Adrenal gland (tissue), 12 donors: ENCODE results near the gene UBL7. TPM values are rescaled to one million over a fixed set of nuclear protein-coding genes. Genes with fewer than 3 reads are reported as not detected.

ENCODE experiments used
- DNase-seq, 7 donors: peaks; one replicate each; pipeline ENCODE4 v3.0.0-alpha.2; 2019 to 2020
- H3K27ac ChIP-seq, 5 donors: fragments of 200-600 bp; sonication (generic) in 4 of 5; 1 replicate in 3 of 5; 2 replicates in 2 of 5; pipeline versions ENCODE4 v1.5.1 to v1.8.0; 2016 to 2020; ENCODE audit warnings: mild to moderate bottlenecking in 1 of 5
- H3K27me3 ChIP-seq: fragments of 200-600 bp; 2 replicates; pipeline ENCODE4 v1.8.0; 2021
- H3K36me3 ChIP-seq, 2 donors: fragments of 200-600 bp; replicated peaks in 1 of 2; 1 replicate in 1 of 2; 2 replicates in 1 of 2; pipeline versions ENCODE4 v1.5.1 to v1.8.0; 2018 to 2022
- H3K4me1 ChIP-seq, 2 donors: fragments of 200-600 bp; replicated peaks in 1 of 2; 1 replicate in 1 of 2; 2 replicates in 1 of 2; pipeline versions ENCODE4 v1.5.1 to v1.8.0; 2018 to 2021
- H3K4me3 ChIP-seq, 4 donors: fragments of 200-600 bp; sonication (generic) in 3 of 4; one replicate each; pipeline ENCODE4 v1.5.1; 2016 to 2018
- H3K9me3 ChIP-seq, 3 donors: fragments of 200-600 bp; sonication (generic) in 1 of 3; replicated peaks in 1 of 3; 1 replicate in 2 of 3; 2 replicates in 1 of 3; pipeline versions ENCODE4 v1.5.1 to v1.8.0; 2016 to 2021
- CTCF ChIP-seq, 6 experiments: fragments of 450-650 bp in 4 of 6; fragments of 200-600 bp in 2 of 6; sonication (generic) in 1 of 6; IDR thresholded peaks; 1 replicate in 5 of 6; 2 replicates in 1 of 6; pipeline versions ENCODE4 v1.5.1 to v1.8.0; 2016 to 2021; ENCODE audit warnings: antibody characterized with exemption in 6 of 6, mild to moderate bottlenecking in 2 of 6, moderate library complexity in 1 of 6
- POLR2A ChIP-seq, 2 donors: fragments of 450-650 bp; IDR thresholded peaks; one replicate each; pipeline ENCODE4 v1.6.1; 2017; ENCODE audit warnings: antibody characterized with exemption in 2 of 2, mild to moderate bottlenecking in 2 of 2, moderate library complexity in 1 of 2
- WGBS, 4 donors: extraction: QIAGEN DNeasy Blood & Tissue Kit in 2 of 4; methylation state at CpG; one replicate each; pipeline versions ENCODE4 v1.1.5 to v1.1.7; 2013 to 2017; 5-methylcytosine and 5-hydroxymethylcytosine counted together
- intact Hi-C, 2 donors: fragments of 100-400 bp; cut with DNase I; formaldehyde crosslinking; loops; one replicate each; pipeline versions ENCODE4 v1.14.1 to v1.15.0; 2022 to 2023
- polyA plus RNA-seq, 3 donors: library from polyadenylated mRNA; stranded (reverse); fragments of 200-250 nt in 2 of 3; fragments of 350-450 nt in 1 of 3; fragmentation: Illumina TruSeq in 1 of 3; extraction: RNeasy Lipid Tissue Mini Kit (QIAGEN cat#74804) in 1 of 3; gene quantifications; one replicate each; pipeline ENCODE4 v1.2.3, GENCODE V29; 2013 to 2014
- total RNA-seq, 9 donors: library from RNA; depleted of rRNA in 4 of 9; stranded (reverse); fragments of >200 nt in 4 of 9; fragments of 120-200 nt in 1 of 9; fragmentation: NEBNext Ultra II Directional in 1 of 9; extraction: Animal tissue kit (Norgen Biotek cat#: 25700) in 1 of 9; gene quantifications; one replicate each; pipeline versions ENCODE4 v1.1.0 to v1.2.4, GENCODE V29; 2013 to 2023
- donor health status: healthy with polysubstance abuse.
- donor health status: Bipolar disorder and iron deficiency.
- donor health status: DM: yes; HTN: yes; CAD: no.
- donor health status: DM: no; HTN: no; CAD: no.
- donor health status: DM: no; HTN: no; CAD: no.
- donor health status: DM: yes; HTN: yes; CAD: no.

Gene UBL7
- total and polyA plus RNA-seq, 12 donors = 16.0 to 85.0 (median 50.2) TPM

GRCh38 chr15:74411686-74412085 is 49.3 kb downstream of the UBL7 start:
- TF ChIP-seq POLR2A (IDR thresholded peaks at IDR 0.05) (no peak), CTCF (IDR thresholded peaks at IDR 0.05) (no peak)
- Histone ChIP-seq H3K9me3 (no peaks in the 10 kb centered on the region), H3K36me3 (no peaks in the 10 kb centered on the region), H3K4me3 (no peak overlapping the region), H3K27me3 (no peaks in the 10 kb centered on the region), H3K4me1 (peaks cover 12 to 13% of the 10 kb centered on the region in 2 donors), H3K27ac (peak overlapping the region in 3 of 5 donors; percentile 19 to 72 (median 63))
- 88 to 90% (median 89%) methylated on average over 11 to 12 of the region's 12 CpGs; no CpG with 5 or more reads in 1 of the 4 donors for WGBS, 4 donors
- peak in 3 of 7 donors; percentile 35 to 55 (median 41) for DNase-seq
- intact Hi-C loops = no loop called here

- intact Hi-C loops = no loop called here
- TF ChIP-seq POLR2A (IDR thresholded peaks at IDR 0.05) (no peak), CTCF (IDR thresholded peaks at IDR 0.05) (no peak)
- no peak overlapping the region for H3K27ac ChIP-seq
- H3K4me1 ChIP-seq = peaks cover 15 to 23% of the 10 kb centered on the region in 2 donors
- H3K4me3 ChIP-seq = no peak overlapping the region
- H3K27me3 ChIP-seq = no peaks in the 10 kb centered on the region
- no peaks in the 10 kb centered on the region for H3K9me3 ChIP-seq
- no peaks in the 10 kb centered on the region for H3K36me3 ChIP-seq
- 91 to 99% (median 95%) methylated on average over 9 to 18 of the region's 18 CpGs for WGBS, 4 donors
- no peak for DNase-seq
Measured at GRCh38 chr15:74410502-74410901, 50.5 kb downstream of the UBL7 start.

GRCh38 chr15:74409225-74409624 is 51.7 kb downstream of the UBL7 start:
- no peak overlapping the region for H3K4me3 ChIP-seq
- no peaks in the 10 kb centered on the region for H3K9me3 ChIP-seq
- intact Hi-C loops = no loop called here
- H3K36me3 ChIP-seq = no peaks in the 10 kb centered on the region
- peaks cover 15 to 27% of the 10 kb centered on the region in 2 donors for H3K4me1 ChIP-seq
- 83 to 90% (median 85%) methylated on average over 5 to 7 of the region's 7 CpGs for WGBS, 4 donors
- no peak for DNase-seq
- H3K27me3 ChIP-seq = no peaks in the 10 kb centered on the region
- H3K27ac ChIP-seq = no peak overlapping the region
- TF ChIP-seq CTCF (IDR thresholded peaks at IDR 0.05) (no peak), POLR2A (IDR thresholded peaks at IDR 0.05) (no peak)

- TF ChIP-seq POLR2A (IDR thresholded peaks at IDR 0.05) (no peak), CTCF (IDR thresholded peaks at IDR 0.05) (no peak)
- WGBS, 4 donors = 73 to 85% (median 78%) methylated on average over 3 to 7 of the region's 7 CpGs
- Histone ChIP-seq H3K36me3 (no peaks in the 10 kb centered on the region), H3K27ac (no peak overlapping the region), H3K4me1 (peaks cover 15 to 27% of the 10 kb centered on the region in 2 donors), H3K9me3 (no peaks in the 10 kb centered on the region), H3K27me3 (no peaks in the 10 kb centered on the region), H3K4me3 (no peak overlapping the region)
- intact Hi-C loops = no loop called here
- DNase-seq = no peak
Measured at GRCh38 chr15:74408815-74409214, 52.1 kb downstream of the UBL7 start.
